Superior temporal gyrus (tissue), 1 donor: Measurements from ENCODE around the gene ZNF699.
A peak's percentile ranks its signal among the peaks of the same experiment; 100 is the strongest.
"Not testable (repeated sequence)": the region's sequence is repeated elsewhere in the genome, so short reads cannot be mapped to it uniquely, and the experiment has no call there.

Experiments used
- DNase-seq: peaks from one replicate; pipeline ENCODE4 v3.0.0-alpha.2; 2016; ENCODE audit errors: extremely low spot score

The ZNF699 gene

GRCh38 chr19:9309139-9309973 lies at the start of gene ZNF699:
Gene ZNF699 (minus strand): TSS chr19:9309838. CDS start chr19:9305119, 4,719 bp downstream.
- DNase-seq: peak; percentile 98

GRCh38 chr19:9354651-9355050 lies 45.0 kb upstream of the ZNF699 start:
- no peak for DNase-seq

- DNase-seq: no peak
Observed at GRCh38 chr19:9353011-9353410, 43.4 kb upstream of the ZNF699 start.

GRCh38 chr19:9352505-9352904 lies 42.9 kb upstream of the ZNF699 start:
- no peak for DNase-seq

GRCh38 chr19:9348671-9349070 lies 39.0 kb upstream of the ZNF699 start:
- no peak for DNase-seq

- no peak for DNase-seq
Observed at GRCh38 chr19:9348253-9348652, 38.6 kb upstream of the ZNF699 start.

- no peak for DNase-seq
Observed at GRCh38 chr19:9345005-9345404, 35.4 kb upstream of the ZNF699 start.

- no peak for DNase-seq
Observed at GRCh38 chr19:9342610-9343304, 33.1 kb upstream of the ZNF699 start.

GRCh38 chr19:9329999-9330398 lies 20.4 kb upstream of the ZNF699 start:
- no peak for DNase-seq

GRCh38 chr19:9324584-9324962 lies 14.9 kb upstream of the ZNF699 start:
- no peak for DNase-seq

- DNase-seq: peak; percentile 94
Observed at GRCh38 chr19:9323919-9324583, 14.4 kb upstream of the ZNF699 start, which contains the start of gene ZNF559. Gene ZNF559 (plus strand): TSS chr19:9324179. CDS start chr19:9338550, 14,371 bp downstream.

GRCh38 chr19:9323557-9323918 lies 13.9 kb upstream of the ZNF699 start:
- peak; percentile 90 for DNase-seq

- DNase-seq: not testable (repeated sequence)
Observed at GRCh38 chr19:9322201-9322600, 12.6 kb upstream of the ZNF699 start.

- not testable (repeated sequence) for DNase-seq
Observed at GRCh38 chr19:9321756-9322155, 12.1 kb upstream of the ZNF699 start.

GRCh38 chr19:9321338-9321737 lies 11.7 kb upstream of the ZNF699 start:
- DNase-seq: no peak

GRCh38 chr19:9313756-9314155 lies 4.1 kb upstream of the ZNF699 start:
- DNase-seq: no peak

GRCh38 chr19:9309974-9310446 lies 372 bp upstream of the ZNF699 start:
- DNase-seq: no peak

GRCh38 chr19:9308091-9308770 lies 1.4 kb downstream of the ZNF699 start:
- DNase-seq: no peak

- DNase-seq: no peak
Observed at GRCh38 chr19:9306443-9306842, 3.2 kb downstream of the ZNF699 start.

- no peak for DNase-seq
Observed at GRCh38 chr19:9296336-9296735, 13.3 kb downstream of the ZNF699 start.

- no peak for DNase-seq
Observed at GRCh38 chr19:9295411-9295849, 14.2 kb downstream of the ZNF699 start.
